GM19455 (cell line): ENCODE results near the gene GRIN2D.

ENCODE experiments used
- ATAC-seq: cut with Tn5 transposase; IDR thresholded peaks from one replicate; pipeline ENCODE4 v1.9.1; 2021; ENCODE audit not compliant: unreplicated experiment

GRIN2D gene

GRCh38 chr19:48441360-48442050, 48.0 kb downstream of the GRIN2D start:
- no peak for ATAC-seq

- no peak for ATAC-seq
These were observed 48.9 kb downstream of the GRIN2D start for GRCh38 chr19:48442116-48443035.

- ATAC-seq = no peak
These were observed 49.8 kb downstream of the GRIN2D start for GRCh38 chr19:48443256-48443655.
